HG03280 (cell line): ENCODE data around the gene CNP.

Experiments
- ATAC-seq: cut with Tn5 transposase; IDR thresholded peaks from one replicate; pipeline ENCODE4 v1.9.1; 2021; ENCODE audit warnings: mild to moderate bottlenecking, moderate library complexity; ENCODE audit not compliant: unreplicated experiment

Gene CNP

DNA sequence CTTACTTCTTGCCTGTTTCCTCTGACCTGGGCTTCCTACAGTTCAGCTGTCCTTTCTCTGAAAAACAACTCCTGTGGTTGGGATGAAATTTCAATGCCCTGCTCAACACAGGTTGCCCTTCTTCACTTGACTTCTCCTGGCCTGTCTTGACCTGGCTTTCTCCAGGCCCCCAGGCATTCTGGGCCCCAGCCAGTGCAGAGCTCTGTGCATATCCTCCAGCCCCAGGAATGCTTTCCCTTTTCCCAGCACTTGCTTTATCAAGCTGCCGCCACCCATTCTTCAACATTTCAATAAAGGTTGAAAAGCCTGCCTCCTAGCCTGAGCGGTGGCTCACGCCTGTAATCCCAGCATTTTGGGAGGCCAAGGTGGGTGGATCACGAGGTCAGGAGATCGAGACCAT lies 25.4 kb upstream of the CNP start:
- ATAC-seq: no peak

DNA sequence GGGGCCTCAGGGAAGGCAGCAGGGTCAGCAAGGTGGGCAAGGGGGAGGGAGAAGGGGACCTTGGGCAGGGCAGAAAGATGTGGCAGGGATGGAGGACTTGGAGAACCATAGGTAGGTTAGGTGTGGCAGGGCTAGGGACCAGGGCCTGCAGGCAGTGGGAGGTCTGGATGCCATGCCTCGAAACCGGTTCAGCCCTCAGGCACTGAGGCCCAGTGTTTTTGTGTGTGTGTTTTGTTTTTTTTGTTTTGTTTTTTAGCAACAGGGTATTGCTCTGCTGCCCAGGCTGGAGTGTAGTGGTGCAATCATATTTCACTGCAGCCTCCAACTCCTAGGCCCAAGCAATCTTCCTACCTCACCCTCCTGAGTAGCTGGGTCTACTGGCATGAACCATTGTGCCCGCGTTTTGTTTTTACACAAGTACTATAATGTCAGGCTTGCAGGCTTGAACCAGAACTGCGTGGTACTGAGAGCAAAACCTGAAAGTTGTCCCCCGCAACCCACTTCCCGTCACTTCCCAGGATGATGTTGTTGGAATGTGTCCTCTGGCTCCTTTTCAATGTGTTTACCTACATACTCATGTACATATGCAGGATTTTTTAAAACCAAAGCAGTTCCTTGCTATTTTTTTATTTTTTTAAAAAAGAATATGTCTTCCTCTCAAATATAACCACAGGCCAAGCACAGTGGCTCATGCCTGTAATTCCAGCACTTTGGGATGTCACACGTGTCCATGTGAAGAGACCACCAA lies 23.8 kb upstream of the CNP start:
- no peak for ATAC-seq

DNA sequence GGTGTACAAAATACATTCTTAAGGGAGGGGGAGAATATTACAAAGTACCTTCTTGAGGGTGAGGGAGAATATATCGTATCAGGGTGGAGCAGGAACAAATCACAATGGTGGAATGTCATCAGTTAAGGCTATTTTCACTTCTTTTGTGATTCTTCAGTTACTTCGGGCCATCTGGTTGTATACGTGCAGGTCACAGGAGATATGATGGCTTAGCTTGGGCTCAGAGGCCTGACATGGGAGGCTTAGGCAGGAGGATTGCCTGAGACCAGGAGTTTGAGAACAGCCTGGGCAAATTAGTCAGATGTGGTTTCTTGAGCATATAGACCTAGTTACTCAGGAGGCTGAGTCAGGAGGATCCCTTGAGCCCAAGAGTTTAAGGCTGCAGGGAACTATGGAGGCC lies 23.1 kb upstream of the CNP start:
- ATAC-seq: no peak

- ATAC-seq: no peak
These were observed 21.7 kb upstream of the CNP start for GRCh38 chr17:41944943-41945342.

DNA sequence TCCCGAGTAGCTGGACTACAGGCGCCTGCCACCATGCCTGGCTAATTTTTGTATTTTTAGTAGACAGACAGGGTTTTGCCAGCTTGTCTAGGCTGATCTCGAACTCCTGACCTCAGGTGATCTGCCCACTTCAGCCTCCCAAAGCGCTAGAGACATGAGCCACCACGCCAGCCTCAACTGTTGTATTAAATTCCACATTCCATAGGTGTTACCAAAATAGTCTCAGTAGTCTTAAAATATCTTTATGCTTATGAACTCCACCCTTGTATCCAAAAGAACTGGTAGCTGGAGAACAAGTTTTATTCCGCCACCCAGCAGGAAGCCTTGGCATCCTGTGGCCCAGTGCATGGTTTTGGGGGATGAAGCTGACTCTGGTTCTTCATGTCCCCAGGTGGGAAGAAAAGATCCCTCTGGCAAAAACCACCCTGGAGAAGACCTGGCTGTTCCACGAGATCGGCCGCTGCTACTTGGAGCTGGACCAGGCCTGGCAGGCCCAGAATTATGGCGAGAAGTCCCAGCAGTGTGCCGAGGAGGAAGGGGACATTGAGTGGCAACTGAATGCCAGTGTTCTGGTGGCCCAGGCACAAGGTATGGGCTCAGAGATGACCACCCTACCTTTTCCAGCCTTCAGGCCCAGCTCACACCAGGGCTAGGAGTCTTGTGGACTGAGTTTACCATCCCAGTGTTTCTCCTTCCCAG lies 17.7 kb upstream of the CNP start:
- ATAC-seq: no peak

DNA sequence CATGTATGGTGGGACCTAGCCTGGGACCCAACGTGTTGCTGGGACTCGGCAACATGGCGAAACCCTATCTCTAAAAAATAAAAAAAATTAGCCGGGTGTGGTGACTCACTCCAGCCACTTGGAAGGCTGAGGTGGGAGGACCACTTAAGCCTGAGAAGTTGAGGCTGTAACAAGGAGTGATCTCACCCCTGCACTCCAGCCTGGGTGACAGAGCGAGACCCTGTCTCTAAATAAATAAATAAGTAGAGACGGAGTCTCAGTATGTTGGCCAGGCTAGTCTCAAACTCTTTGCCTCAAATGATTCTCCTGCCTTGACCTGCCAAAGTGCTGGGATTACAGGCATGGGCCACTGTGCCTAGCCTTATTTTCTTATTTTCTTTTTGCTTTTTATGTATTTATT lies 10.1 kb upstream of the CNP start:
- ATAC-seq: no peak

DNA sequence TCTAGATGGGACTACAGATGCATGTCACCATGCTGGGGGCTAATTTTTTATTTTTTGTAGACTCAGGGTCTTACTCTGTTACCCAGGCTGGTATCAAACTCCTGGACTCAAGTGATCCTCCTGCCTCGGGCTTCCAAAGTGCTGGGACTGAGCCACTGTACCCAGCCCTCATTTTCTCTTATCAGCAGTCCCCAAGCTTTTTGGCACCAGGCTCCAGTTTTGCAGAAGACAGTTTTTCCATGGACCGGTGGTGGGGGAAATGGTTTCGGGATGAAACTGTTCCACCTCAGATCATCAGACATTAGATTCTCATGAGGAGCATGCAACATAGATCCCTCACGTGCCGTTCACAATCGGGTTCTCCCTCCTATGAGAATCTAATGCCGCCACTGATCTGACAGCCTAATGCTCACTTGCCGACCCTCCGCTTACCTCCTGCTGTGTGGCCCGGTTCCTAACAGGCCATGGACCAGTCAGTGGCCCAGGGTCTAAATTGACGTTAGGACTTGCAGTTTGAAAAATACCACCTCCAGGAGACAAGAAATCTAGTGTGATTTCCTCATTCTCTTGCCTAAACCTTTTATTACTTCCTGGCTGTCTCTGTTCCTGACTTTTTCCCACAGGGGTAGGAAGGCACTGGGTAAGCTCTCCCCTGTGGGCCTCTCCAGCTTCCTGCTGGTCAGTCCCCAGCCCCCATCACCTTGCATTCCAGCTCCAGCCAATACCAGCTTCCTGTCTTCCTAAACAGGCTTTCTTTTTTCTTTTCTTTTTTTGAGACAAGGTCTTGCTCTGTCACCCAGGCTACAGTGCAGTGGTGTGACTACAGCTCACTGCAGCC lies 9.3 kb upstream of the CNP start:
- no peak for ATAC-seq

DNA sequence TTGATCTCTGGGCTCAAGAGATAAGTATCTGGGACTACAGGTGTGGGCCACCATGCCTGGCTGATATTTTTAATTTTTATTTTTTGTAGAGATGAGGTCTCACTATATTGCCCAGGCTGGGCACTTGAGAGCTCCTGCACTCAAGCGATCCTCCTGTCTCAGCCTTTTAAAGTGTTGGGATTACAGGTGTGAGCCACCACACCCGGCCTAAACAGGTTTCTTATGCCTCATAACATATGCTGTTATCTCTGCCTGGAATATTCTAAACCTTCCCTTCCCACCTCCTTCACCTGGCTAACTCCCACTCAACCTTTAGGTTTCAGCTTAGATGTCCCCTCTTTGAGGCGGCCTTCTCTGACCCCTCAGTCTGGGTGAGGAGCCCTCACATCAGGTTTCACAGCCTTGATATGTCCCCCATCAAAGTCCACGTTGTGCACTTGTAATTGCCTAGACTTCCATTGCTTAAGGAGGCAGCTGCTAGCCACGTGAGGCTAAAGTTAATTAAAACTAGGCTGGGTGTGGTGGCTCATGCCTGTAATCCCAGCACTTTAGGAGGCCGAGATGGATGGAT lies 8.6 kb upstream of the CNP start:
- no peak for ATAC-seq

GRCh38 chr17:41959030-41959335 lies 7.6 kb upstream of the CNP start:
- ATAC-seq: no peak

GRCh38 chr17:41959336-41960095 lies 7.1 kb upstream of the CNP start:
- no peak for ATAC-seq

DNA sequence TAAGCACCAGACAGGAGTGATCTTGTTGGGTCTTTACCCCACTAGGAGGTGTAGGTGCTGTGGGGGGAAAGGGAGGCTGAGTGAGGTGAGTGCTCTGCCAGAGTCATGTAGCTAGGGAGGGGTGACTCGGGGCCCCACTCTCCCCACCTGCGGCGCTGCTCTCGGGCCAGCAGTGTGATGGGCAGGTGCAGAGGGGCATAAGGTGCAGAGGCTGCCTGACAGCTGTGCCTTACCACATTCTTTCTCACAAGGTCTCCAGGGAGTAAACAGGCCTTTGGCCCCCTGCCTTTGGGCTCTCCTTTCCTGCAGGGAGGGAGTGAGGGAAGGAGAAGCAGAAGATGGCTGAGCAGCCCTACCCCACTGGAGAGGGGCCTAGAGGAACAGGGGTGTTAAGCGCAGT lies 4.5 kb upstream of the CNP start:
- no peak for ATAC-seq

- no peak for ATAC-seq
These were observed 3.7 kb upstream of the CNP start for GRCh38 chr17:41962768-41963434.

- ATAC-seq: no peak
These were observed 717 bp upstream of the CNP start for GRCh38 chr17:41965694-41966462.

DNA sequence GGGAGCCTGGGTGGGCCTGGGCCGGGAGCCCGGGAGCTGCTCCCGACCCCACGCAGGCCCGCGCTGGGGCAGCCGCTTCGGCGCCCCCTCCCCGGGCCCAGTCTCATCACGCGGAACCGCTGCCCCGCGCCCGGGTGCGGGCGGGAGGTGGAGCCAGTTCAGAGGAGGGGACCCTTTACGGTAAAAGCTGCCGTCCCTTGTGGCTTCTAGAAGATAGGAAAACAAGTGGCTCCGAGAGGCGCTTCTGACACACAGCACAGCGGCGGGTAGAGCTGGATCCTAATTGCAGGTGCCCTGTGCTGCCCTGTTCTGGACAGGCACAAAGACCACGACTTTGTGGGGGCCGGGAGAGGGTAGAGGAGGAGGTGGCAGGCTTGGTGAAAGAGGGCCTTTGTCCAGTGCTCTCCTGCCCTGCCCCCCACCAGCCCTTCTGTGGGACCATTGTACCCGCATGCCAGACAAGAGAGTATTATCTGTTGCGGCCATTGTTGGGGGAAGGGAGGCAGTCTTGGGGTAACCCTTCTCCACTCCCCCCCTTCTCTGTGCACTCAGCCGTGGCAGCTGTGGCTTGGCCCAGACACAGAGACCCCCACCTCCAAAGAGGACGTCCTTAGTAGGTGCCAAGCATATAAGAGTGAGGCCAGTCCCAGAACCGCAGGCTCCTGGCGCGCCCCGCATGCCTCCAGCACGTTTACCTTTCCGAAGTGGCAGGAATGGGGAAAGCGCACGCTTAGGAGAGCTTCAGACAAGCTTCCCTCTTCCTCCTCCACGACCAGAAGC lies 736 bp downstream of the CNP start:
- no peak for ATAC-seq

DNA sequence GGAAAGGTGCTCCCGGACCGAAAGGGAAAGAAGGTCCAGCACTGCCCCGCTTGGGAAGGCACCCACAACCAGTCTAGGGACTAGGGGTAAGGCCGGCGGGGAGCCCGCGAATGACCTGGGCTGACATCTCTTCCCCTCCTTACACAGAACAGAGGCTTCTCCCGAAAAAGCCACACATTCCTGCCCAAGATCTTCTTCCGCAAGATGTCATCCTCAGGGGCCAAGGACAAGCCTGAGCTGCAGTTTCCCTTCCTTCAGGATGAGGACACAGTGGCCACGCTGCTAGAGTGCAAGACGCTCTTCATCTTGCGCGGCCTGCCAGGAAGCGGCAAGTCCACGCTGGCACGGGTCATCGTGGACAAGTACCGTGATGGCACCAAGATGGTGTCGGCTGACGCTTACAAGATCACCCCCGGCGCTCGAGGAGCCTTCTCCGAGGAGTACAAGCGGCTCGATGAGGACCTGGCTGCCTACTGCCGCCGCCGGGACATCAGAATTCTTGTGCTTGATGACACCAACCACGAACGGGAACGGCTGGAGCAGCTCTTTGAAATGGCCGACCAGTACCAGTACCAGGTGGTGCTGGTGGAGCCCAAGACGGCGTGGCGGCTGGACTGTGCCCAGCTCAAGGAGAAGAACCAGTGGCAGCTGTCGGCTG lies 1.5 kb downstream of the CNP start:
- ATAC-seq: no peak

DNA sequence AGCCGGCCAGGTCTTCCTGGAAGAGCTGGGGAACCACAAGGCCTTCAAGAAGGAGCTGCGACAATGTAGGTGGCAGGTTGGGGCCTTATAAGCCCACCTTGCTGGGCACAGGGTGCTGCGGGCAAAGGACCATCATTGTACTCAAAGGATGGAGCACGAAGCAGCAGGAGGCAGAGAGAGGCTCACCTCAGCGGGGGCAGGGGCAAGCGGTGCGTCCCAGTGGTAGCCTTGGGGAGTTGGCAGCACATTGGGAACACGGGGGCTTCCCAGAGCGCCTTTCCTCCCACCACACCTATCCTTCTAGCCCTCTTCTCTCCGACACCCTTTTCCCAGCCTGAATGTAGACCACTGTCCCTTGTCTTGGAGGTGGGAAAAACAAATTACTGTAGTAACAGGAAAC lies 2.1 kb downstream of the CNP start:
- no peak for ATAC-seq

- no peak for ATAC-seq
These were observed 4.3 kb downstream of the CNP start for GRCh38 chr17:41970901-41971331.
